GM23338 (cell line): ENCODE measurements around the gene DEK. TPM values are rescaled to one million over a fixed set of nuclear protein-coding genes. Genes with fewer than 3 reads are reported as not detected.
A peak's percentile ranks its signal among the peaks of the same experiment; 100 is the strongest.
"Not testable (repeated sequence)": the region's sequence is repeated elsewhere in the genome, so short reads cannot be mapped to it uniquely, and the experiment has no call there.

Experiments
- ATAC-seq: fragments of 200-7000 bp; cut with Tn5 transposase; 3 replicates; pipeline ENCODE4 v1.9.1; 2020
- DNase-seq: peaks from one replicate; pipeline ENCODE4 v3.0.0-alpha.2; 2015; ENCODE audit warnings: low spot score
- H2AFZ ChIP-seq: fragments of 200-600 bp; sonication (generic); 2 replicates; pipeline ENCODE4 v1.8.0; 2016; ENCODE audit warnings: antibody characterized with exemption, mild to moderate bottlenecking, moderate library complexity
- H3F3A ChIP-seq: fragments of 200-600 bp; sonication (generic); replicated peaks from 2 replicates; pipeline ENCODE4 v1.8.0; 2017; ENCODE audit warnings: antibody characterized with exemption, mixed run types, low read depth
- H3K27ac ChIP-seq: fragments of 200-600 bp; sonication (generic); 2 replicates; pipeline ENCODE4 v1.6.1; 2016; ENCODE audit warnings: low read depth
- H3K27me3 ChIP-seq: fragments of 200-600 bp; sonication (generic); 2 replicates; pipeline ENCODE4 v1.8.0; 2016; ENCODE audit warnings: mild to moderate bottlenecking, mixed run types, moderate library complexity; ENCODE audit not compliant: insufficient read depth
- H3K36me3 ChIP-seq: fragments of 200-600 bp; sonication (generic); 2 replicates; pipeline ENCODE4 v1.8.0; 2016; ENCODE audit warnings: mild to moderate bottlenecking; ENCODE audit not compliant: insufficient read depth
- H3K4me1 ChIP-seq: fragments of 200-600 bp; sonication (generic); 2 replicates; pipeline ENCODE4 v1.8.0; 2016; ENCODE audit warnings: mild to moderate bottlenecking, moderate library complexity; ENCODE audit not compliant: insufficient read depth
- H3K4me2 ChIP-seq: fragments of 200-600 bp; sonication (generic); 2 replicates; pipeline ENCODE4 v1.7.1; 2017; ENCODE audit warnings: mixed run types
- H3K4me3 ChIP-seq: fragments of 200-600 bp; sonication (generic); 2 replicates; pipeline ENCODE4 v1.6.1; 2016; ENCODE audit warnings: mixed run types
- H3K79me2 ChIP-seq: fragments of 200-600 bp; sonication (generic); replicated peaks from 2 replicates; pipeline ENCODE4 v1.8.0; 2017; ENCODE audit warnings: mild to moderate bottlenecking; ENCODE audit not compliant: insufficient read depth
- H3K9me2 ChIP-seq: fragments of 200-600 bp; sonication (generic); 2 replicates; pipeline ENCODE4 v1.8.0; 2017; ENCODE audit not compliant: insufficient read depth
- H4K20me1 ChIP-seq: fragments of 200-600 bp; sonication (generic); replicated peaks from 2 replicates; pipeline ENCODE4 v1.8.0; 2017; ENCODE audit warnings: mild to moderate bottlenecking; ENCODE audit not compliant: insufficient read depth
- H3K27ac Mint-ChIP-seq: 2 replicates; pipeline ENCODE4 v1.8.0; 2020; ENCODE audit warnings: inconsistent platforms, mild to moderate bottlenecking, moderate library complexity, mixed read lengths
- H3K27me3 Mint-ChIP-seq: 3 replicates; pipeline ENCODE4 v1.8.0; 2022; ENCODE audit warnings: low read depth, mild to moderate bottlenecking, moderate library complexity, mixed read lengths, inconsistent platforms; ENCODE audit not compliant: insufficient read depth, poor library complexity
- H3K36me3 Mint-ChIP-seq: 3 replicates; pipeline ENCODE4 v1.8.0; 2021; ENCODE audit warnings: low read depth, mild to moderate bottlenecking, inconsistent platforms, moderate library complexity, mixed read lengths
- H3K4me1 Mint-ChIP-seq: 3 replicates; pipeline ENCODE4 v1.8.0; 2020; ENCODE audit warnings: mild to moderate bottlenecking, inconsistent platforms, mixed read lengths
- H3K4me3 Mint-ChIP-seq: 3 replicates; pipeline ENCODE4 v1.8.0; 2021; ENCODE audit warnings: moderate library complexity, mild to moderate bottlenecking, inconsistent platforms, mixed read lengths
- H3K9me3 Mint-ChIP-seq: 3 replicates; pipeline ENCODE4 v1.8.0; 2020; ENCODE audit warnings: moderate library complexity, mild to moderate bottlenecking, inconsistent platforms, mixed read lengths
- CREB1 ChIP-seq: fragments of 250-450 bp; sonication (Bioruptor Pico); IDR thresholded peaks from 2 replicates; pipeline ENCODE4 v1.5.0; 2020; ENCODE audit warnings: low read depth, mild to moderate bottlenecking, moderate library complexity
- JUNB ChIP-seq: IDR thresholded peaks from one replicate; pipeline ENCODE4 v1.6.1; 2016; ENCODE audit warnings: antibody characterized with exemption; ENCODE audit not compliant: unreplicated experiment
- STAT1 ChIP-seq: IDR thresholded peaks from one replicate; pipeline ENCODE4 v1.6.1; 2016; ENCODE audit warnings: antibody characterized with exemption; ENCODE audit not compliant: unreplicated experiment
- polyA plus RNA-seq: library from polyadenylated mRNA; unstranded; fragments of >200 nt; fragmentation: Nextera tagmentation; extraction: Ambion mirVana; gene quantifications from 2 replicates; pipeline ENCODE4 v1.2.1, GENCODE V29; 2016
- total RNA-seq: library from RNA; depleted of rRNA; stranded (reverse); fragments of >200 nt; shearing (Covaris generic); gene quantifications from 2 replicates; pipeline ENCODE4 v1.2.3, GENCODE V29; 2014
- TF ChIP-seq, protein P1 (sequence below): IDR thresholded peaks from 2 replicates; pipeline ENCODE4 v1.6.1; 2016; ENCODE audit warnings: antibody characterized with exemption

Gene DEK
- total and polyA plus RNA-seq, 2 experiments from 2014 or later: 218 to 582 TPM

DNA sequence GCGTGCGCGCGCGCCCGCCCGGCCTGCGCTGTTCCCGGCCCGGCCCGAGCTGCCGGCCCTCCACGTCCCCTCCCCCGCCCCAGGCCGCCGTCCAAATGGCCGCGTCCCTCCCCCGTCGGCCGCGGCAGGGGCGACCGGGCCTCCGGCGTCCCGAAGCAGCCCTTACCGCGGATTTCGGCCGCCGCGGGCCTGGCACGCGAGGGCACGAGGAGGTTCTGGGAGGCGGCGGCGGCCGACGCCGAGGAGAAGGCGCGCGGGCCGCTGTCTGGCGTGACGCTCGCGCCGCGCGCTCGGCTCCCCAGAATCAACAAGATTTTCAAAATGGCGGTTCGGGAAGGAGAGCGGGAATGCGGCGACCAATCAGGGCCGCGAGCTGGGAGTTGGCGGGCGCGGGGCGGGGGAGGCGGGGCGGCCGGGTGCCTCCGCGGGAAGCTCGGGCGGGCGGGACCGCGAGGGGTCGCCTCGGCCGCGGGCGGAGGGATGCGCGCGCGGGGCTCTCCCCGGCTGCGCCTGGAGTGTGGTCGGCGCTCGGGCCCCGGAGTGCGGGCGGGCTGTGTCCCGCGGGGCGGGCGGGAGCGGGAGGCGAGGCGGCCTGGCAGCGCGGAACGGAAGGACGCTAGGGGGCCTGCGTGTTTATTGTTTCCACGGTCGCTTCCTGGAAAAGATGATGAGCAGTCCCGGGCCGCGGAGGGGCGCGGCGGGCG lies at the start of gene DEK (continued):
- TF ChIP-seq, protein P1, sequence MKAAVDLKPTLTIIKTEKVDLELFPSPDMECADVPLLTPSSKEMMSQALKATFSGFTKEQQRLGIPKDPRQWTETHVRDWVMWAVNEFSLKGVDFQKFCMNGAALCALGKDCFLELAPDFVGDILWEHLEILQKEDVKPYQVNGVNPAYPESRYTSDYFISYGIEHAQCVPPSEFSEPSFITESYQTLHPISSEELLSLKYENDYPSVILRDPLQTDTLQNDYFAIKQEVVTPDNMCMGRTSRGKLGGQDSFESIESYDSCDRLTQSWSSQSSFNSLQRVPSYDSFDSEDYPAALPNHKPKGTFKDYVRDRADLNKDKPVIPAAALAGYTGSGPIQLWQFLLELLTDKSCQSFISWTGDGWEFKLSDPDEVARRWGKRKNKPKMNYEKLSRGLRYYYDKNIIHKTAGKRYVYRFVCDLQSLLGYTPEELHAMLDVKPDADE: no peak

DNA sequence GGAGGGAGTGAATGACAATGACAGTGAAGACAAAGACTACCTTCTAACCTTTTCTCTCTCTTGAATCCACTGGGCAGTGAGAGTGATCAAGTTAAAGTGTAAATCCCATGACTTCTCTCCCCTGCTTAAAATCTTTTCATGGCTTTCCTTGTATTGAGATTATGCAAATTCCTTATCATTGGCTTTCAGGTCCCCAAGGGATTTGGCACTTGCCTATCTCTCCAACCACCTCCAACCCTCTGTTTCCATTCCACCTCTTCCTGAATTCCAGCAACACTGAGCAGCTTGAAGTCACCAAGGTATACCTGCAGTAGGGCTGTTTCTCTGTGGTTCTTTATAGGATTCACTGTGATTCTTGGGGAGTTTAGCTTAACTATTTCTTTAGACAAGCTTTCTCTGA lies 48.0 kb upstream of the DEK start:
- Mint-ChIP-seq H3K36me3 (peaks cover 12% of the 10 kb centered on the region), H3K27ac (no peak overlapping the region), H3K4me3 (no peak overlapping the region), H3K27me3 (peaks cover 2% of the 10 kb centered on the region), H3K4me1 (peaks cover 6% of the 10 kb centered on the region; the same call in 2 of the 3 replicates), H3K9me3 (peaks cover 20% of the 10 kb centered on the region)
- H3F3A ChIP-seq: no peaks in the 10 kb centered on the region
- DNase-seq: no peak
- H3K4me2 ChIP-seq: no peak overlapping the region
- no peak overlapping the region for H3K27ac ChIP-seq
- no peaks in the 10 kb centered on the region for H3K79me2 ChIP-seq
- no peak overlapping the region for H3K4me3 ChIP-seq
- peak overlapping the region; percentile 84; the same call in 1 of the 2 replicates for H2AFZ ChIP-seq
- peaks cover 8% of the 10 kb centered on the region; the same call in 1 of the 2 replicates for H3K36me3 ChIP-seq
- no peaks in the 10 kb centered on the region for H3K27me3 ChIP-seq
- peaks cover 6% of the 10 kb centered on the region for H3K4me1 ChIP-seq
- no peaks in the 10 kb centered on the region for H3K9me2 ChIP-seq
- H4K20me1 ChIP-seq: no peaks in the 10 kb centered on the region
- TF ChIP-seq, protein P1: no peak
- TF ChIP-seq STAT1: no peak
- no peak for ATAC-seq

DNA sequence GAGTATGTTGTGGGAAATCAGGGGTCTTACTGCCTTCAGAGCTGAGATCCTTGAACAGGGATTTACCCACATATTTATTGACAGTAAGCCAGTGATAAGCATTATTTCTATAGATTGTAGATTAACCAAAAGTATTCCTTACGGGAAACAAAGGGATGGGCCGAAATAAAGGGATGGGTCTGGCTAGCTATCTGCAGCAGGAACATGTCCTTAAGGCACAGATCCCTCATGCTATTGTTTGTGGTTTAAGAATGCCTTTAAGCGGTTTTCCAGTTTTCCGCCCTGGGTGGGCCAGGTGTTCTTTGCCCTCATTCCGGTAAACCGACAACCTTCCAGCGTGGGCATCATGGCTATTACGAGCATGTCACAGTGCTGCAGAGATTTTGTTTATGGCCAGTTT lies 45.7 kb upstream of the DEK start:
- not testable (repeated sequence) for H3K4me3 ChIP-seq, H3K36me3 ChIP-seq, DNase-seq, H2AFZ ChIP-seq, H3K79me2 ChIP-seq, H3K27me3 ChIP-seq, H3K4me3 Mint-ChIP-seq, H3K4me2 ChIP-seq, H3K27ac ChIP-seq, H3K9me2 ChIP-seq, H3K27ac Mint-ChIP-seq, H3K27me3 Mint-ChIP-seq, H3F3A ChIP-seq, H4K20me1 ChIP-seq, ATAC-seq
- H3K36me3 Mint-ChIP-seq: peaks cover 12% of the 10 kb centered on the region
- peaks cover 14% of the 10 kb centered on the region for H3K4me1 Mint-ChIP-seq
- peaks cover 20% of the 10 kb centered on the region for H3K9me3 Mint-ChIP-seq
- peaks cover 15% of the 10 kb centered on the region for H3K4me1 ChIP-seq

DNA sequence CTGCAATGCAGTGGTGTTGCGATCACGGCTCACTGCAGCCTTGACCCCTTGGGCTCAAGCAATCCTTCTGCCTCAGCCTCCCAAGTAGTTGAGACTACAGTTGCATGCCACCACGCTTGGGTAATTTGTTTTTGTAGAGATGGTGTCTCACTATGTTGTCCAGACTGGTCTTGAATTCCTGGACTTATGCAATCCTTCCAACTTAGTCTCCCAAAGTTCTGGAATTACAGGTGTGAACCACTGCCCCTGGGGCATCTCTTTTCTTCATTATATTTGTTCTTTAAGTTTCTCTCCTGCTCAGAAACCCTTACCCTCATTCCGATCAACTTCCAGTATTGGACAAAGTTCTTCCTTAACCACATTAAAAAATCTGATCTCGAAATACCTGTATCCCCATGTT lies 44.7 kb upstream of the DEK start:
- peaks cover 12% of the 10 kb centered on the region for H3K36me3 Mint-ChIP-seq
- Histone ChIP-seq H3K4me1 (peaks cover 15% of the 10 kb centered on the region), H3K79me2 (no peaks in the 10 kb centered on the region), H3K27ac (no peak overlapping the region), H3K4me2 (no peak overlapping the region), H4K20me1 (no peaks in the 10 kb centered on the region), H3K4me3 (no peak overlapping the region), H3K36me3 (peaks cover 8% of the 10 kb centered on the region; the same call in 1 of the 2 replicates), H3K9me2 (no peaks in the 10 kb centered on the region), H2AFZ (no peak overlapping the region), H3F3A (no peaks in the 10 kb centered on the region), H3K27me3 (no peaks in the 10 kb centered on the region)
- no peak overlapping the region for H3K4me3 Mint-ChIP-seq
- H3K4me1 Mint-ChIP-seq: peaks cover 14% of the 10 kb centered on the region
- ATAC-seq: no peak
- peaks cover 9% of the 10 kb centered on the region for H3K27me3 Mint-ChIP-seq
- H3K9me3 Mint-ChIP-seq: peaks cover 20% of the 10 kb centered on the region
- TF ChIP-seq, protein P1: no peak
- TF ChIP-seq CREB1: no peak
- no peak for TF ChIP-seq JUNB
- no peak for DNase-seq
- no peak overlapping the region for H3K27ac Mint-ChIP-seq
